ENCODE data around the gene HAO1. TPM values are rescaled to one million over a fixed set of nuclear protein-coding genes. Genes with fewer than 3 reads are reported as not detected.

HAO1 gene
- total and polyA plus RNA-seq, 8 donors = not detected

DNA sequence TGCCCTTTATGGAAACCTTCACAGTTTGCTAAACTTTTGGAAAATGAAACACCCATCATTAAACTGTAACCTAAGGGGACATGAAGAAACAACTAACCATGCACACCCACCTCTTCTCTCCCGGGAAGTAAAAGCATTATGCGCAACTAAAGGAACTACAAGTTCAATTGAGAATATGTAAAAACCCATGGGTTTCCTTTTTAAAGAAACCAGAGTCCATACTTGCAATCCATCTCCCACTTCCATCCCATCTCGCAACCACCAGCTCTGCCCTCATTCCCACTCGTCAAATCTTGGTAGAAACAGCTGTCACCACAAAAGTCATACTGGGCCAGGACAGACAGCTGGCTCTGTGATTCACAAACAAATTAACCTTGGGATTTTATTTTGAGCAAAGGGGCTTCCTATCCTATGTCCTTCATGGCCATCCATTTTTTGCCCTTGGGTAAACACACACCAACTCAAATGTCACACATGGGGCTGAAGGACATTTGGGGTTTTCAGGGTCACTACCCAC, 81.5 kb downstream of the HAO1 start:
- peaks cover 0 to 10% (median 5%) of the 10 kb centered on the region in 4 donors for H3K4me1 ChIP-seq
- no peaks in the 10 kb centered on the region for H3K36me3 ChIP-seq
- intact Hi-C loops (cut with DNase I; ENCODE audit: low total_unique reads) = no loop called here
- DNase-seq = no peak
- H3K27me3 ChIP-seq = no peaks in the 10 kb centered on the region
- no peaks in the 10 kb centered on the region for H3K9me3 ChIP-seq
- 41 to 66% (median 61%) methylated on average over 4 of the region's 4 CpGs for WGBS, 5 donors
- H3K27ac ChIP-seq = no peak overlapping the region
- no peak overlapping the region for H3K4me3 ChIP-seq
- TF ChIP-seq EP300 (IDR thresholded peaks at IDR 0.05) = no peak
- TF ChIP-seq, protein P1, sequence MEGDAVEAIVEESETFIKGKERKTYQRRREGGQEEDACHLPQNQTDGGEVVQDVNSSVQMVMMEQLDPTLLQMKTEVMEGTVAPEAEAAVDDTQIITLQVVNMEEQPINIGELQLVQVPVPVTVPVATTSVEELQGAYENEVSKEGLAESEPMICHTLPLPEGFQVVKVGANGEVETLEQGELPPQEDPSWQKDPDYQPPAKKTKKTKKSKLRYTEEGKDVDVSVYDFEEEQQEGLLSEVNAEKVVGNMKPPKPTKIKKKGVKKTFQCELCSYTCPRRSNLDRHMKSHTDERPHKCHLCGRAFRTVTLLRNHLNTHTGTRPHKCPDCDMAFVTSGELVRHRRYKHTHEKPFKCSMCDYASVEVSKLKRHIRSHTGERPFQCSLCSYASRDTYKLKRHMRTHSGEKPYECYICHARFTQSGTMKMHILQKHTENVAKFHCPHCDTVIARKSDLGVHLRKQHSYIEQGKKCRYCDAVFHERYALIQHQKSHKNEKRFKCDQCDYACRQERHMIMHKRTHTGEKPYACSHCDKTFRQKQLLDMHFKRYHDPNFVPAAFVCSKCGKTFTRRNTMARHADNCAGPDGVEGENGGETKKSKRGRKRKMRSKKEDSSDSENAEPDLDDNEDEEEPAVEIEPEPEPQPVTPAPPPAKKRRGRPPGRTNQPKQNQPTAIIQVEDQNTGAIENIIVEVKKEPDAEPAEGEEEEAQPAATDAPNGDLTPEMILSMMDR (IDR thresholded peaks at IDR 0.05) = no peak

DNA sequence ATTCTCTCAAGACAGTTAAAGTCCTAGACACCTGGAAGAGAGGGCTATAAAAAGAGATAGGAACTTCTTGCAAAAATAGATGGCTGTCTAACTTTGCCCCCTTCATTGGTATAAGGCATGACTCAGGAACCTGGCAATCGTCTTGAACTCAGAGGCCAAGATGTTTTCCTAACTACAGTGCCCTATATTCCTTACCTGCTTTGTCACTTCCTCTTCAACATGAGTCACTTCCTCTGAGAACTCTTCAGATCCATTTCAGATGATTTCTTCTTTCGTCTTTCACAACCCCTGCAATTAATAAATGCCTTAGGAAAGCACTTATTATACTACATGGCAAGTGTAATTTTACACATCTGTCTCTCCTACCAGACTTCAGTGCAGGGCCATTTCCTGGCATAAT, 83.5 kb downstream of the HAO1 start:
- Histone ChIP-seq H3K4me3 (no peak overlapping the region), H3K27me3 (no peaks in the 10 kb centered on the region), H3K36me3 (no peaks in the 10 kb centered on the region), H3K4me1 (peaks cover 0 to 10% (median 5%) of the 10 kb centered on the region in 4 donors), H3K9me3 (no peaks in the 10 kb centered on the region), H3K27ac (no peak overlapping the region)
- DNase-seq = no peak
- TF ChIP-seq, protein P1 (IDR thresholded peaks at IDR 0.05) = no peak
- intact Hi-C loops (cut with DNase I; ENCODE audit: low total_unique reads) = no loop called here
- WGBS, 5 donors = 24 to 66% (median 55%) methylated on average over 2 of the region's 2 CpGs

DNA sequence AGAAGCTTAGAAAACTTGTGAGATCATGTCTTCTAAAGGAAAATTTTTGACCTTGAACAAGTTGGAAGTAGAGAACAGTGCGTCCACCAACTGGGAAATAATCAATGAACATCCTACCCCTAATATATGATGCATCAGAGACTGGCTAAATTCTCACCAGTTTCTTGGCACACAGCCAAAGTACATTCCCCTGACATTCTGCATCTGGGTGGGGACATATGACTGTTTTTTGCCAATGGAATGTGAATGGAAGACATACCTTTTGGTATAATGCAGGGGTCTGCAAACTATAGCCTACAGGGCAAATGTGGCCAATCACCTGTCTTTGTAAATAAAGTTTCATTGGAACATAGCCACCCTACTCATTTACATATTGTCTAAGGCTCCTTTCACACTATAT, 84.7 kb downstream of the HAO1 start:
- 62 to 89% (median 70%) methylated on average over 1 of the region's 1 CpG for WGBS, 5 donors
- no peaks in the 10 kb centered on the region for H3K9me3 ChIP-seq
- no peaks in the 10 kb centered on the region for H3K27me3 ChIP-seq
- no peak overlapping the region for H3K4me3 ChIP-seq
- H3K27ac ChIP-seq = no peak overlapping the region
- intact Hi-C loops (cut with DNase I; ENCODE audit: low total_unique reads) = no loop called here
- DNase-seq = no peak
- H3K36me3 ChIP-seq = no peaks in the 10 kb centered on the region
- TF ChIP-seq EP300 (IDR thresholded peaks at IDR 0.05) = no peak
- H3K4me1 ChIP-seq = peaks cover 0 to 10% (median 5%) of the 10 kb centered on the region in 4 donors

DNA sequence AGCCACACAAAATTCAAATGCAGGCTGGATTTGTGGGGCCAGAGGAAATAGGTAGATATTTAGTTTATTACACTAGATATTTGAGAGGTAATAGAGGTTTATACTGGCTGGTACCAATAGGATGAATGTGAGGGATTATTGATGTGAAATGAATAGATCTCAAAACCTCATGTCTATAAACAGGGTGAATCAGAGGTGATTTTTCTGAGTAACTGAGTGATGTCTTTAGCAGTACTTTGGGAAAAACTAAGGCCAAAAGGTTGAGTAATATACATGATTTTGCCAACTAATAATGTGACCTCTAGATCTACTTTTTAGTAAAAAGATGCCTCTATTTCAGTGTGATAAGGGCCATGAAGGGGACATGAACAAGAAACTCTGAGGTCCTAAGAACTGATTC, 86.8 kb downstream of the HAO1 start:
- H3K27me3 ChIP-seq = no peaks in the 10 kb centered on the region
- H3K27ac ChIP-seq = no peak overlapping the region
- H3K9me3 ChIP-seq = no peaks in the 10 kb centered on the region
- no peaks in the 10 kb centered on the region for H3K36me3 ChIP-seq
- DNase-seq = no peak
- H3K4me3 ChIP-seq = no peak overlapping the region
- intact Hi-C loops (cut with DNase I; ENCODE audit: low total_unique reads) = no loop called here
- no peaks in the 10 kb centered on the region for H3K4me1 ChIP-seq
- no peak for TF ChIP-seq POLR2AphosphoS5 (IDR thresholded peaks at IDR 0.05)
- TF ChIP-seq, protein P1 (IDR thresholded peaks at IDR 0.05) = no peak
- TF ChIP-seq POLR2A (IDR thresholded peaks at IDR 0.05) = no peak
- no peak for TF ChIP-seq EP300 (IDR thresholded peaks at IDR 0.05)

DNA sequence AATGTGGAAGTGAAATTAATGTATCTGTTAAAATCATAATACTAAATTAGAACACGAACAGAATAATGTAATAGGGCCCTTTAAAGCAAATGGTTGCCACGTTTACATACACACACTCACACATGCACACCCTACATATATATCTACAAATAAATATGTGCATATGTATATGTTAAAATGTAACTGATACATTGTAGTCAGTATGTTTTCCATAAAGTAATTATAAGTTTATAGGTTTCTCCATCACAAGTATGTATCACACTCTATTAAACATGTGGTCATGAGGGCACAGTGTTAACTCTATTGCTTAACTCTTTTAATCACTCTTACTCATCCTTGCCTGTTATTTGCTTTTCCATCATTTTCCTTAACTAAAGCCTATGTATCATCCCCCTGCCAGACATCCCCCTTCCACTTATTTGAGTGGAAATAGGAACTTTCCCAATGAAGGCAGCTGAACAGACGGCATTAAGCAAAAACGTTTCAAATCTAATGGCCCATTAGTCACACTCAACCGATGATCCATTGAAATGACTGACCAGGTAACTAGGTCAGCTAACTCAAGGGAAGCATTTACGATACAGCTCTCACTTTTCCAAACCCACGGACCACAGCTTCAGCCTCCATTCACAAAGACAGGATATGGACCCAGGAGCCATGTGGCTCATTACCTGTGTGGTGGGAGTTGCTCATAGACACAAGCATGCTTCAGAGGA, 89.3 kb downstream of the HAO1 start:
- no peak for TF ChIP-seq POLR2A (IDR thresholded peaks at IDR 0.05)
- no peak for TF ChIP-seq POLR2AphosphoS5 (IDR thresholded peaks at IDR 0.05)
- TF ChIP-seq EP300 (IDR thresholded peaks at IDR 0.05) = no peak
- TF ChIP-seq, protein P1 (IDR thresholded peaks at IDR 0.05) = no peak
- 82 to 87% (median 85%) methylated on average over 7 of the region's 7 CpGs for WGBS, 5 donors
- Histone ChIP-seq H3K9me3 (no peaks in the 10 kb centered on the region), H3K4me1 (no peaks in the 10 kb centered on the region), H3K4me3 (no peak overlapping the region), H3K27ac (no peak overlapping the region), H3K36me3 (no peaks in the 10 kb centered on the region), H3K27me3 (no peaks in the 10 kb centered on the region)
- intact Hi-C loops (cut with DNase I; ENCODE audit: low total_unique reads) = no loop called here
- DNase-seq = no peak
